Subcutaneous adipose tissue (tissue), 4 donors: Measurements from ENCODE around the gene MLLT6. TPM values are rescaled to one million over a fixed set of nuclear protein-coding genes. Genes with fewer than 3 reads are reported as not detected.

Source experiments
- total RNA-seq, 4 donors: library from RNA; depleted of rRNA; stranded (reverse); fragments of >200 nt; gene quantifications; one replicate each; pipeline ENCODE4 v1.1.0, GENCODE V29; 2016
- TF ChIP-seq, protein P1 (sequence below): fragments of 450-650 bp; IDR thresholded peaks from one replicate; pipeline ENCODE4 v1.5.1; 2016; ENCODE audit warnings: low read depth, mild to moderate bottlenecking, control low read depth, antibody characterized with exemption, moderate library complexity

MLLT6 gene
- total RNA-seq, 4 donors from 2014 or later, result 25.2 to 95.1 (median 37.1) TPM

DNA sequence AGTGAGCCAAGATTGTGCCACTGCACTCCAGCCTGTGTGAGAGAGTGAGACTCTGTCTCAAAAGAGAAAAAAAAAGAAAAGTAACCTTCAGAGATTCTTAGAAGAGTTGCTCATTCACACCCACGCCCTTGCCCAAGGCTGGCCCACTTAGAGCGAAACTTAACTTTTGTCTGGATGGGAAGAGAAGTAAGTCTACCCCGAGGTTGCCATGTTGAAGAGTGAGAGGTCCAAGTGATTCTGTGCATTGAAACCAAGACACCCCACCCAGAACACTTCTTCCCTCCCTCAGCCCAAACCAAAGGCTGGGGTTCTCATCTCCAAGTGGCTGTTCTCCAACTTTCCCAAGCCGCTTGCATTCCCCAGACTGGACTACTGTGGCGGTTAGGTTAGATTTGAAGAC, 22.7 kb downstream of the MLLT6 start:
- TF ChIP-seq, protein P1, sequence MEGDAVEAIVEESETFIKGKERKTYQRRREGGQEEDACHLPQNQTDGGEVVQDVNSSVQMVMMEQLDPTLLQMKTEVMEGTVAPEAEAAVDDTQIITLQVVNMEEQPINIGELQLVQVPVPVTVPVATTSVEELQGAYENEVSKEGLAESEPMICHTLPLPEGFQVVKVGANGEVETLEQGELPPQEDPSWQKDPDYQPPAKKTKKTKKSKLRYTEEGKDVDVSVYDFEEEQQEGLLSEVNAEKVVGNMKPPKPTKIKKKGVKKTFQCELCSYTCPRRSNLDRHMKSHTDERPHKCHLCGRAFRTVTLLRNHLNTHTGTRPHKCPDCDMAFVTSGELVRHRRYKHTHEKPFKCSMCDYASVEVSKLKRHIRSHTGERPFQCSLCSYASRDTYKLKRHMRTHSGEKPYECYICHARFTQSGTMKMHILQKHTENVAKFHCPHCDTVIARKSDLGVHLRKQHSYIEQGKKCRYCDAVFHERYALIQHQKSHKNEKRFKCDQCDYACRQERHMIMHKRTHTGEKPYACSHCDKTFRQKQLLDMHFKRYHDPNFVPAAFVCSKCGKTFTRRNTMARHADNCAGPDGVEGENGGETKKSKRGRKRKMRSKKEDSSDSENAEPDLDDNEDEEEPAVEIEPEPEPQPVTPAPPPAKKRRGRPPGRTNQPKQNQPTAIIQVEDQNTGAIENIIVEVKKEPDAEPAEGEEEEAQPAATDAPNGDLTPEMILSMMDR, result no peak

DNA sequence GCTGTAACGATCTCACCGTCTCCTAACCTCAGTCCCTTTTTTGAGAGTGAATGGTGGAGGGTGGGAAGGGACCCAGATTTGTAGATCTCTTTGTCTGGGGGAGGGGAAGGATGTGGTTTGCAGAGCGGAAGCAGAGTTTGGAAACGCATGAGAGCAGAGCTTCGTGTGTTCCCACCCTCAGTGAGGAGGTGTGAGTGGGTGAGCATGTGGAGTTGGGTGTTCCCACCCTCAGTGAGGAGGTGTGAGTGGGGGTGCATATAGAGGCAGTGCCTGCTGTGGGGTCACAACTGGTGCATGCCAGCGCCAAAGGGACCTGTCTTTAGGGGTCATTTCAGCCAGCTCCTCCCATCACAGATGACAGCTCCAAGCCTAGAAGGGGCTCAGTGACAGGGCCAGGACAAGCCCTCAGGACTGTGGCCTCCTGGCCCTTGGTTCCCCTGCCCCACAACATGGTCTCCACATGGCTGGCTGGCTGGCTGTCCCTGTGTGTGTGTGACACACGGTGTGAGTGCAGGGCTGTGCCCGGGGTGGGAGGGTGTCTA, 23.3 kb downstream of the MLLT6 start:
- TF ChIP-seq, protein P1, result no peak

DNA sequence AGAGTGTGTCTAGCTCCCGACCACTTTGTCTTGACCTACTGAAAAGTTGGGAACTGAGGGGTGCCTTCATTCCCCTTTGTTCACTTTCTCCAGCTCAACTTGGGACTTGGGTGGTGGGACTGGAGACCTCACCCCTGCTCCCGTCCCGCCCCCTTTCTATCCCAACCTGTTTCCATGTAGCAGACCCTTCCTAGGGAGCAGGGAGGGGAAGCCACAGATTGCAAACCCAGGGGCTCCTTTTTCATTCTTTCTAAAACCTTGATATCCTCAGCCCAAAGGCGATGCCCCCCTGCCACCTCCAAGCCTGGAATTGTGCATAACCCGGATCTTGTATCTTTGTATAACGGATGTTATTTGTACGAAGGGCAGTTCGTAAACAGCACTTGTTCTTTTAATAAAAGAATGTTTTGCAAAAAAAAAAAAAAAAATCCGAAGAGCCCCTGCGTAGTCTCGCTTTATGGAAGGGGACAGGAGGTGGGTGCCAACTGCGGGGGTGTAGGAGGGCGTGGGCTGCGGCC, 24.4 kb downstream of the MLLT6 start:
- TF ChIP-seq, protein P1, result no peak

DNA sequence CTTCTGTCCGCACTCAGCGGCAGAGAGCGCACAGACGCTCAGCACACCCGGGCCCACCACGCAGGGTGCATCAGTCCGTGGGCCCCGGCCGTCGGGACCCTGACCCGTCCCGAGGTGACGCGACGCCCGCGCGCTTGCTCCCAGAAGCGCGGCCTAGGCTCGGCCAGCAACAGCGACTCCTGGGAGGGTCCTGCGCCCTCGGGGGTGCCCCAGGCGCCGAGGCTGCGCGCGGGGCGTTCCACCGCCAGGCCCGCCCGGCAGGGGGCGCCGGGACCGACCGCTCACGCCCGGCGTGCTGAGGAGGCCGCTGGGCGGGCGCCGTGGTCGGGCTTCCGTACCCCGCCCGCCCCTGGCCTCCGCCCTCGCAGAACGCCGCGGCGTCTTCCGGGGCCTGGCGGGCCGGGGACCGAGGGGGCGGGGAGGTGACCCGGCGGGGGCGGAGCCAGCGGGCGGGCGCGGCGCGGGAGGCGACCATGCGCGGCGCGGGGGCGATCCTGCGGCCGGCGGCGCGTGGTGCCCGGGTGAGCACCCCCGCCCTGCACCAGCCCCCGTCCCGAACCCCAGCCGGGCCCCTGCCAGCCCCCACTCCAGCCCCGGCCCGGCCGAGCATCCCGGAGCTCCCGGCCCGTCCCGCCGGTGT, 24.9 kb downstream of the MLLT6 start, which contains the start of gene CISD3:
Gene CISD3, plus strand, starts transcription at position 456 of the 640 bp plus-strand sequence. Its CDS starts 18 bp downstream, at position 474.
- TF ChIP-seq, protein P1, result no peak

DNA sequence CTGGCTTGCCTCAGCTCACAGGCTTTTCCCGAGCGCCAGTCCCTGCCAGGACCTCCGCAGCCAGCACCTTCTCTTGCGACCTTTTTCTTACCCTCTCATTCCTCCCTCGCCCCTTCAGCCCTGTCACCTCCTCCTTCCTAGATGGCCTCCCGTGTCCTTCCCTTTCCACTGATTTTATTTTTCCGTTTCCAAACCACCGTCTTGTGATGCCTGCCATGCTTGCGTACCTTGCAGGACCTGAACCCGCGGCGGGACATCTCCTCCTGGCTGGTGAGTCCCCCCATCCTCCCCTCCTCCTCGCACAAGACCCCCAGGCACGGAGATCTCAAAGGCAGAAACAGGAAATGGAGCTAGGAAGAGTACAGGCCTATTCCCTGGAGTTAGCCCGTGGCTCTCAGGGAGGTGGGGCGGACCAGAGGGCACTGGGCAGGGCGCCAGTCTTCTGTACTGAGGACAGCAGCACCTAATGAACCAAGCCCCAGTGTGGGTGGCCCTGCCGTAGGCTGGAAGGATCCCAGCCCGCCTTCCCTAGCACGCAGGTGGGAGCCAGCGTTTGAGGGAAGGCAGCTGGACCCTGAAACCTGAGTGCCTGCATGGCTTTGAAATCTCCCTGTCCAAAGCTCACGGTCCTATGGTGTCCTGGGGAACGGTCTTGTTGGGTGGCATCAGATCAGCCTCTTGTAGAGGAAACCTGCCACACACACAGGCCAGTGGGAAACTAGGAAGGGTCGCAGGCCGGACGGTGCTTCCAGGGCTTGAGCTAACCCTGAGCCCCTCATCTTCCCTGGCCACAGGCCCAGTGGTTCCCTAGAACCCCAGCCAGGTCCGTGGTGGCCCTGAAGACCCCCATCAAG, 25.7 kb downstream of the MLLT6 start:
- TF ChIP-seq, protein P1, result no peak

DNA sequence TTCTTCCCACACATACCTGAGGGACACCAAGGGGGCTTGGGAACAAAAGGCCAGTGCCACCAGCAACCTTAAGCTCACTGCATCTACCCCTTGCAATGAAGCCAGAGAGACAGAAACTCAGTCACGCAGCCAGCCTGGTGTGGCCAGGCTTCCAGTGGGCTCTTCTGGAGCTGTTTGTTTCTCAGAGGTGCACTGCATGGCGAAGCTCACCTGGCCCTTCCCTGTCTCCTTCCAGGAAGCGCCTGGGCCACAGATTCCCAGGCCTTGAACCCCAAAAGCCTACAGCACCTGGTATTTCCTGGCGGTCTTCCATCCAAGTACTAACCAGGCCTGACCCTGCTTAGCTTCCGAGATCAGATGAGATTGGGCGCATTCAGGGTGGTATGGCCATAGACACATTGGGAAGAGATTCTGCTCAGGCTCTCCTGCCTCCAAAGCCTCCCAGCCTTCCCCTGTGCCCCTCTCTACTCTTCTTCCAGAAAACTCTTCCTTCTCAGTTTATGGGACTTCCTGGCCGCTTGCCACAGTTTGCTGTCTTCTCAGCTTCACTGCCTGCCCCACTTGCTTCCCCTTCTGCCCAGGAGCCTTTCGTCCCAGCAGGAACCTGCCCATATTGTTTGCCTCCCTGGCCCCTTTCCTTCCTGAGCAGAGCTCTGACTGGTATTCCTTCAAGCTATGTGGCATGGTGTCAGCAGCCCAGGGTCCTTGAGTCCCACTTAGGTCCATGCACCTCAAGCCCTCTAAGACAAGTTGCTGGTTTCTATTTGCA, 26.6 kb downstream of the MLLT6 start:
- TF ChIP-seq, protein P1, result no peak
